COLO668 (cell line): ENCODE measurements around the gene KIAA0232.
"Not testable (repeated sequence)": the region's sequence is repeated elsewhere in the genome, so short reads cannot be mapped to it uniquely, and the experiment has no call there.

Experiments
- DNase-seq: peaks from one replicate; lab custom pipeline; 2025; ENCODE audit not compliant: unreplicated experiment; lab: John Stamatoyannopoulos, UW

The KIAA0232 gene

GRCh38 chr4:6755088-6755753 lies 27.3 kb upstream of the KIAA0232 start:
- no peak for DNase-seq

- not testable (repeated sequence) for DNase-seq
Observed at GRCh38 chr4:6756345-6756744, 26.2 kb upstream of the KIAA0232 start.

DNA sequence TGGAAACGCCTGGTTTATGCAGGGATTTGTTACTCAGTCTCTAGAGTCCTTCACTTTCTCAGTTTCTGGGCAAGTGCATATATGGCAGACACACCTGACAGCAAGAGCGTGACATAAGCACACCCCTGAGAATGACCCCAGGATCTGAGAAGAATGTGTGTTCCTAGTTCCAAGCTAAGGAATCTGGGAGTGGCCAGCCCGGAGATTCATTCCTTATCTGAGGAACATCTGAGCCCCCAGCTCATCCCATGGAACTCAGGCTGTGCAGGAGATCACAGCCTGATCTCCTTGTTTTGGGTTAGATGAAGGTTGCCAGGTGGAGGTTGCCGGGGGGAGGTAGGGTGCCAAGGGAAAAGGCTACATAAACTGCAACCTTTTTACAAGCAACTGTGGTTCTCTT lies 23.8 kb upstream of the KIAA0232 start:
- DNase-seq, result no peak

- DNase-seq, result no peak
Observed at GRCh38 chr4:6760865-6761264, 21.7 kb upstream of the KIAA0232 start.

DNA sequence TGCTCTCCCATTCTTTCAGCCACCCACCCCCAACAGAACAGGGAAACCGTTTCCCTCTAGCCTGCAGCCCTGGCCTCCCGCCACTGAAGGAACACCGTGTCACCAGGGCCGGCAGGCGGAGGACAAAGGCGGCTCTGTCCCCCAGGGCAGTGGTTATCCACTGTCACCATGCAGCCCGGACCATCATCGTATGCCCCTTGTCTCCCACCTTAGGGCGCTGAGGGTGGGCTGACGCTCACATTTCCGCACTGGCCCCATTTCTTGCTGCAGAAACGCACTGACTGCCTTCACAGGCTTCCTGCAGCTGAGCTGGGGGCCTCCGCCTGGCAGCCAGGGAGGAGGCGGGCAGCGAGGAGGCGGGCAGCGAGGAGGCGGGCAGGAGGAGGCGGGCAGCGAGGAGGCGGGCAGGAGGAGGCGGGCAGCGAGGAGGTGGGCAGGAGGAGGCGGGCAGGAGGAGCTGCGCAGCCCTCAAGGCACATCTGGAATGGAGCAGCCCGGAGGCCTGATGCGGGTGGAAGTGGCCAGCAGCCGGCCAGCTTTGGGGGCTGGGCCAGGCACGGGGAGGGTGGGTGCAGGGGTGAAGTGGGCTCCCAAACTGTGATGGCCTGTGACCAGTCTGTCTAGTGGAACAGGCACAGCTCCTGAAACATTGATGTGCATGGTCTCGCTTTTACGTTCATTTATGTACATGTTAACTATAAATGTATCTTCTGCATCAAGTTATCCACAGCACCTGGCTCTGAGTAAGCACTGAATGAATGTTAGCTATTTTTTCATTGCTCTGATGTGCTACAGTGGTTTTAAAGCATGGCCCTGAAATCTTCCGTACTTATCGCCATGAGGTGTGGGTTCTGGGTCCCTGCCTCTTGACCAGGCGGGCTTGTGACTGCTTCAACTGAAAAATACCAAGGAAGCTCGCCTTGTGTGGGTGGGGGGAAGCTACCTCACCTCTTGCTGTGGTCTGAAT lies 20.6 kb upstream of the KIAA0232 start:
- DNase-seq, result no peak

DNA sequence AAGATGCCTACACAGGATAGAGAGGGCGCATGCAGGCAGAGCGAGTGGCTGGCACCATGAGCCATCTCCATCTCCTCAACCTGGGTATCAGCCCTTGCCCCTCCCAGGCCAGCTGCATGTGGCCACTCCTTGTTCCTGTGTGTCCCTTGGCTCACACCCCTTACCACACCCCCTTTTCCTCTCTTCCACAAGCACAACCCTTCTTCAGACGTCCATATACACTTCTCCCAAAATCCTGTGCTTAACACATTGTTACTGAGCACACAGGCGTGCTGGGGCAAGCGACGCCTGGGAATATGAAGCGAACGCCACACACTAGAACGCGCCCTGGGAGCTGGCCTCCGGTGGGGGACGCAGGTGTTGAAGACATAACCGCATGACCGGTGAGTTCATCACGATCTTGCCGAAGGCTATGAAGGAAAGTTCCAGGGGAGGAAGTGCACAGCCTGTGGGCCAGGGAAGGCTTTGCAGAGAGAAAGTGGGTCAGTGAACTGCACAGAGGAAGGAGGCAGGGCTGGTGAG lies 19.1 kb upstream of the KIAA0232 start:
- no peak for DNase-seq

- DNase-seq, result no peak
Observed at GRCh38 chr4:6764976-6765620, 17.4 kb upstream of the KIAA0232 start.

DNA sequence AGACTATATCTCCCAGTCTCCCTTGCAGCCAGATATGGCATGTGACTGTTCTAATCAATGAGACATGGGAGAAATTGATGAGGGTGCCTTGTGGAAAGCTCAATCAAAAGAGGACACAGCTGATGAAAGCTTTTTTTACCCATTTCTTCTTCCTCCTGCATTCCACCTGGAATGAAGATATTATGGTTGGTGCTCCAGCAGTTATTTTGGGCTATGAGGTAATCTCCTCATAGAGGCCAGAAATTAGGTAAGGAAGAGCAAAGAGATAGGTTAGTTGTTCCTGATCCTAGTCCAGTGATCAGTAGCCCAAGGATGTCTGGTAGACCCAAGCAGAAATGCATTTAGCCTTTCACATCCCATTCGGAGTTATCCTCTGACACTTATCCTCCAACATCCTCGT lies 16.8 kb upstream of the KIAA0232 start:
- no peak for DNase-seq

DNA sequence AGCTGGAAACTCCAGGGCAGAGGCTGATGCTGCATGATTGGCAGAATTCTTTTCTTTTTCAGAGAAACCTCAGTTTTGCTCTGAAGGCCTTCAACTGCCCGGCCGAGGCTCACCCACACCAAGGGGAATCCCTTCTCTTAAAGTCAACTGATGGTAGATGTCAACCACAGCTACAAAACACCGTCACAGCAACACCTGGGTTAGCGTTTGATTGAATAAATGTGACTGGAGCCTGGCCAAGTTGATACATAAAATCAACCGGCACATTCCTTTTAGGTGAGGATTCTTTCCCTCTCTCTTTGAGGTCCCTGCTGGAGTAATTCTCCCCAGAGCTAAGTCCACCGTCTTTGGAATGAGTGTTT lies 15.2 kb upstream of the KIAA0232 start:
- no peak for DNase-seq

DNA sequence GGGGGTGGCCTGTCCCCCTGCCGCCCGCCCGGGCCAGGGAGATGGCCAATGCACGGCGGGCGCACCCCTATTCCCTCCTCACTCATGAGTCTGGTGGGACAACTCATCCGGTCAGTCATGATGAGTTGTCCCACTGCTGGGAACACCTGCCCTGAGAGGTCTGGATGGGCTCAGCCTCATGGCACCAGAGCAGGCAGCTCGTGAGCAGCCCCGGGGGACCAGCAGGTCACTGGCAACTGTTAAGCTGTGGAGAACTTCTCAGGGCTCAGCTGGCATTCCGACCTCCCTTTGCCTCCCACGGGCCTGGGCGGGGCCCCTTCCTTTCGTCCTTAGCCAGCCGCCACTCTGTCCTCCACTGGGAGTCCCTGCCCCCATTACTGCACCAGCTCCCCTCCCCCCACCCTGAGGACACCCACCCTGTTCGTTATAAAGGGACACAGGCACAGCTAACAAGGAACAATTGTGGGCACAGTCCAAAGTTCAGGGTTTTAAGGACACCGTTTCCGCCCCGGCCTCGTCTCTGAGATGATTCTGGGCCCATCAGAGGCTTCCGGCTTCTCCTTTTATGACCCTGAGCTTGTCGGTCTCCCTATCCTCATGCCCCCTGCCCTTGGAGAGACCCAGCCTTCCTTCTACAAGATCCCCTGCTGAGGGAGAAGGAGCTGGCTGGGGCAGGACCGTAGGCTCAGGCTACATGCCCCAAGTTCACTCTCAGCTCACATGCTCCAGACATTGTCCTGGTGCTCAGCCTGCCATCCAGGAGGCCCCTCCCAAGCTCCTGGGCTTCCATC lies 14.6 kb upstream of the KIAA0232 start:
- no peak for DNase-seq

- DNase-seq, result no peak
Observed at GRCh38 chr4:6768539-6768905, 14.0 kb upstream of the KIAA0232 start.

DNA sequence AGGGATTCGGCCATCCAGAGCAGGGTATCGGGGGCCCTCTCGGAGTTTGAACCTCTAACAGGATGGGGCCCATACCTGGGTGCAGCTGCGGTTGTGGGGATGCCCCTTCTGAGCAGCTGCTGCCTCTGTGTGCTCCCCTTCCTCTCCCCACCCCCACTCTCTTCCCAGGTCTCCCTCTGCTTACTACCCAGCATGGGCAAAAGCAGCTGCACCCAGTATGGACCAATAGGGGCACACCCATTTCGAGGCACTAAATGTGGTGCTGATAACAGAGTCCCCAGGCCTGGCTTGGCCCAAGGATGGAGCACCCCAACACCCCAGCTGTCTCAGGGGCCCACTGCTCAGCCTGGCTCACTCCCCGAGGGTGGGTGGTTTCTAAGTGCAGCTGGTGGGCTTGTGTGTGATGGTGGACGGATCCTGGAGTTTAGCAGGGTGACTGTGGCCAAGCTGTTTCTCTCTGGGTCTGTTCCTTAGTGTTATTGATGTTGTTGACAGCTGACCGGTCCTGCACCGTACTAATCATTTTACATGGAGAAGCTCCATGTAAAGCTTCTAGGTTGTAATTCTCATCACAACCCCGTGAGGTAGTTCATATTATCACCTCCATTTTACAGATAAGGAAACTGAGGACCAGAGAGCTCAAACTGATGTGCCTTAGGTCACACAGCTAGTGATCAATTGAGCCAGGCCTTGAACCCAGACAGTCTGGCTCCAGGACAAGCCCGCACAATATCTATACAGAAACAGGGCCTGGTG lies 13.1 kb upstream of the KIAA0232 start:
- DNase-seq, result no peak

- DNase-seq, result no peak
Observed at GRCh38 chr4:6769989-6770420, 12.5 kb upstream of the KIAA0232 start.

- no peak for DNase-seq
Observed at GRCh38 chr4:6770581-6771228, 11.8 kb upstream of the KIAA0232 start.

- no peak for DNase-seq
Observed at GRCh38 chr4:6771229-6771671, 11.3 kb upstream of the KIAA0232 start.

GRCh38 chr4:6772223-6772928 lies 10.2 kb upstream of the KIAA0232 start:
- DNase-seq, result no peak

- DNase-seq, result no peak
Observed at GRCh38 chr4:6773106-6773505, 9.4 kb upstream of the KIAA0232 start.

GRCh38 chr4:6773616-6774540 lies 8.6 kb upstream of the KIAA0232 start:
- DNase-seq, result no peak
